ENCODE data around the gene TNIP1.
A peak's percentile ranks its signal among the peaks of the same experiment; 100 is the strongest.

Gene TNIP1

GRCh38 chr5:151106043-151106442 is 25.2 kb upstream of the TNIP1 start:
- no peak for DNase-seq (ENCODE audit: low read depth in 2 of 2, low spot score in 1 of 2)

GRCh38 chr5:151105561-151105960 is 24.7 kb upstream of the TNIP1 start:
- no peak for DNase-seq (ENCODE audit: low read depth in 2 of 2, low spot score in 1 of 2)

GRCh38 chr5:151104795-151105194 is 24.0 kb upstream of the TNIP1 start:
- DNase-seq (ENCODE audit: low read depth in 2 of 2, low spot score in 1 of 2): no peak

- no peak for DNase-seq (ENCODE audit: low read depth in 2 of 2, low spot score in 1 of 2)
Measured at GRCh38 chr5:151101746-151102145, 20.9 kb upstream of the TNIP1 start.

DNA sequence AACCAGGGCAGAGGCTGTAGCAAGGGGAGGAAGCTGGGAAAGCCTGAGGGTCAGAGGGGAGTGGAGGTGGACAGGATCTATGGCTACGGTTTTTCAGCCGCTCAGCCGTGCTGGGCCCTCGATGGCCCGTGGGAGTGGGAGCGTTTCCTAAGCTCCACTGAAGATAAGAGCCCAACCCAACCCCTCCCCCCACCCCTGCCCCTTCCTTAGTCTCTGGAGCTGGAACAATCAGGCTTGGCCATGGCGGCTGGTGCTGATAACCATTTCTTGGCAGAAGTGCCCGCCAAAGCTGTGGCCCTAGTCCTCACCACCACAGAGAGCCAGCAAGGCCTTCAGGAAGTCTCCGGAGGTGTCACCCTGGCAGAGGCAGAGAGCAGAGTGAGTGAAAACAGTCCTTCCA is 20.3 kb upstream of the TNIP1 start:
- DNase-seq (ENCODE audit: low read depth in 2 of 2, low spot score in 1 of 2): no peak

GRCh38 chr5:151100681-151101080 is 19.8 kb upstream of the TNIP1 start:
- DNase-seq (ENCODE audit: low read depth in 2 of 2, low spot score in 1 of 2): no peak

- no peak for DNase-seq (ENCODE audit: low read depth in 2 of 2, low spot score in 1 of 2)
Measured at GRCh38 chr5:151098768-151099121, 17.9 kb upstream of the TNIP1 start.

GRCh38 chr5:151097820-151098767 is 17.3 kb upstream of the TNIP1 start:
- no peak for DNase-seq (ENCODE audit: low read depth in 2 of 2, low spot score in 1 of 2)

DNA sequence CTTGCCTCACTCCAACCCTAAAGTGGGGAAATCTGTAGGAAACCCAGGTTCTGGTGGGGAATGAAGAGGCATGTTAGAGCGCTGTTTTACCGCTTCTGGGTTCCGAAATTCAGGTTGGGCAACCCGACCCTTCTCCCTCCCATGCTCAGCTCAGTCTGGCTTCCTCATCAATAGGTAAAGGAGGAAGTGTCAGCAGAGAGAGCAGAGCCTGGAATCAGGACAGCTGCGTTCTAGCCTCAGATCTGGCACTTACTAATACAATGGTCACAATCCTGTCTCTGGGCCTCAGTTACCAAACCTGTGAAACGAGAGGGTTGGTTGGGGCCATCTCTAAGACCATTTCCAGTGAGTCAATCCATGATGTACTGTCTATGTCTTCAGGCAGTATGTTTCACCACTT is 16.2 kb upstream of the TNIP1 start:
- no peak for DNase-seq (ENCODE audit: low read depth in 2 of 2, low spot score in 1 of 2)

DNA sequence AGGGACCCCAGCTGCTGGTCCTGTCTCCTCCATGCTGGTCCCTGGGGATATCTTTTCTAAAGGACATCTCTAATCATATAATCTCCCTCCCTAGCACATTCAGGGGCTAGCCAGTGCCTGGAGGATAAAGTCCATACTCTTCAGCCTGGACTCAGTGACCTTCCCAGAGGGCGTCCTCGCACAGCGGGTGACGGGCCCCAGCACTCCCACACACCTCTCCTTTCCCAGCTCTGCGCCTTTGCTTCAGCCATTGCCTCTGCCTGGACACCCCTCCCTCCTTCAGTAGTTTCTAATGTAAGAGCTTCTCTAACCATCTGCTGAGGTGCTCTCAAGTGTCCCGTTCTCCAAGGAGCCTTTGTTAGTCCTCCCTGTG is 15.2 kb upstream of the TNIP1 start:
- no peak for DNase-seq (ENCODE audit: low read depth in 2 of 2, low spot score in 1 of 2)

DNA sequence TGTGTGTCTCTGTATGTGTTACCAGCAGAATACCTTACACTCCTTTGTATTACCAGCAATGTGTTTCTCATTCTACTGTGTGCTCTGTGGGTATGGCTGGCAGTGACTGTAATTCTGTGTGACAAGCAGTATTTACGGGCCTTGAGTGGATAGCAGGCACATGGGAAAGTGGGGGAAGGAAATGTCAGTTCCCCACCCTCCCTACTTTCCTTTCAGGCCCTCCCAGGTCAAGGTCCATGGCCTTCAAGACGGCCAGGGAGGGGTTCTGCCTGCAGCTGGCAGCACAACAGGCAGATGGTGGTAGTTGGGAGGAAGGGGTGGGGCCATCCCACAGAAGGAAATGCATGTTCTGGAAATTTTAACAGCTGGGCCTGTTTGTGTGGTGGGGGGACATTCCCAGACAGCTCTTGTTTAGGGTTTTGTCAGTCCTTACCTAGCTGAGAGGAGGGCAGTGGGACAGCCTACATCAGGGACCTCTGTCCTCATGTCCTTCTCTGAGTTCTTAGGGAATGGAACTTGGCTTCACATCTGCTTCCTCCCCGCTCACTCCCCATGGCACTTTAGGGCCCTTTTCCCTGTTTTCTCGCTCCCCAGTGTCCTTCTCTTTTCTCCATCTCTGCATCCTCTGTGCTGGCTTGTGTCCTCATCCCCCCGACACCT is 14.6 kb upstream of the TNIP1 start:
- no peak for DNase-seq (ENCODE audit: low read depth in 2 of 2, low spot score in 1 of 2)

GRCh38 chr5:151094852-151095245 is 14.0 kb upstream of the TNIP1 start:
- no peak for DNase-seq (ENCODE audit: low read depth in 2 of 2, low spot score in 1 of 2)

DNA sequence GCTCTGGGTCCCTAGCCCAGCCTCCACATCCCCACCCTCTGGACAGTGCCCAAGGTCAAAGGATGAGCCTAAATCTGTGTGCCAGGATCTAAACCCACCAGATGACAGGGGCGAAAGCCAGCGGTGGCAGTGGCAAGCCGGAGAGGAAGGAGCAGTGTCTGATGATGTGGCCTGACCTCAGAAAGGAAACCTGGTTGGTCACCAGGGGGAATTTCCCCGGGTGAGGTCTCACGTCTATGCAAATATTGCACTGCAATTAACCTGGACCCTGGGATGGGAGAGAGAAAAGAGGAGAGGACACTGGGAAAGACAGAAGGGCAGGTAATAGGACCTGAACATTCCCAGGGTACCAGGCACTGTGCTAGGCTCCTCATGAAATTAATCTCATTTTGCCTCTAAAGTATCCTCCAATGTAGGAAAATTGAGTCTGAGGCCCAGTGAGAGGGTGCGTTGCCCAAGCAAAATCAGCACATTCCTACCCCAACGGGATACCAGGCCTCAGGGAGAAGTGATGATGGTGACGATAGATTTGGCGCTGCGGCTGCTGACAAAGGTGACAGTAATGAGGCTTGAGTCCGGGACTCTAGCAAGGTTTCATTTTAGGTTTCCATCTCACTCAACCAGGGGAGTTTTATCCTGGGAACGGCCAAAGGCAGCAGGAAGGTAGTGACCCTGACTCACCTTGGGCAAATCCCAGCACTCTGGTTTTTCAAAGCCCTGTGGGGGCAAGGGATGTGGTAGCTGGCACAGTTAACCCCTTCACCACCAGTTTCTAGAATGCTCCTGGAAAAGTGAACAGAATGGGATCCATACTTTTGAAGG is 13.4 kb upstream of the TNIP1 start:
- peak in 1 of 2 donors; percentile 29 for DNase-seq (ENCODE audit: low read depth in 2 of 2, low spot score in 1 of 2)

- DNase-seq (ENCODE audit: low read depth in 2 of 2, low spot score in 1 of 2): no peak
Measured at GRCh38 chr5:151093476-151093889, 12.6 kb upstream of the TNIP1 start.

DNA sequence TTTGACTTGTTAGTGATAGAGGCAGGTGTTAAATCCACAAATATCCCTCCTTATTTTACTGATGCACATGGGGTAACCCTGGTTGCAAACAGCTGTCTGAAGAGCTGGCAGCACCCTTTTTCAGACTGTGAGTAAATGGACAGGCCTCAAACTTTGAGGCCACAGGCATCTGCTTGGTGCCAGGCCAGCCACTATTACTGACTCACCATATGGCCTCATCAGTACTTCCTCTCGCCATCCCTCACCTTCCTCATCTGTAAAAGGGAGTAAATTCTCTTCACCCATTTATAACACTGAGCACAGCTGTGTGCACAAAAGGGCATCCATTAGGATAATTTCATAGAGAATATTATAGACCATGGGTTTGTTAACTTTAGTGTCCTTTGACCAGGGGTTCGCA is 11.9 kb upstream of the TNIP1 start:
- DNase-seq (ENCODE audit: low read depth in 2 of 2, low spot score in 1 of 2): no peak

GRCh38 chr5:151089726-151090125 is 8.9 kb upstream of the TNIP1 start:
- DNase-seq (ENCODE audit: low read depth in 2 of 2, low spot score in 1 of 2): no peak

- no peak for DNase-seq (ENCODE audit: low read depth in 2 of 2, low spot score in 1 of 2)
Measured at GRCh38 chr5:151088986-151089385, 8.2 kb upstream of the TNIP1 start.

GRCh38 chr5:151087486-151087885 is 6.7 kb upstream of the TNIP1 start:
- DNase-seq (ENCODE audit: low read depth in 2 of 2, low spot score in 1 of 2): no peak

DNA sequence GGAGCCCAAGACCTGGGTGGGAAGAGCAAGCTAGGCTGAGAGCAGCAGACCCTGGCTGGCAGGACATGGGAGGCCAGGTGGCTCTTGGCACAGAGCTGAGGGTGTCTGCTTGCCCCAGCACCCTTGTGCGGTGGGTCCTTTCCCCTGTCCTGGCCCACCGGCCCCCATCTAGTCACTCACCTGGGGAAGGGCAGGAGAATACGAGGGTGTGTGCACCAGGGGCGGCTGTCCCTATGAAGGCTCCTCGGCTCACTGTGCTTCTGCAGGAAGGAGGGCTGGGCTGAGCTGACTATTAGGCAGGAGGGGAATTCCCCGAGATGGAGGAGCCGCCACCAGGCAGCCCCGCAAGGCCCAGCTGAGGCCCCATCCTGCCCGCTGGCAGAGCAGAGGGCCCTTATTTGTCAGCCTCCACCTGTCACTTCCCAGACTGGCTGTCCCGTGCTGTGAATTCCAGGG is 6.1 kb upstream of the TNIP1 start:
- DNase-seq (ENCODE audit: low read depth in 2 of 2, low spot score in 1 of 2): peak in 1 of 2 donors; percentile 27

DNA sequence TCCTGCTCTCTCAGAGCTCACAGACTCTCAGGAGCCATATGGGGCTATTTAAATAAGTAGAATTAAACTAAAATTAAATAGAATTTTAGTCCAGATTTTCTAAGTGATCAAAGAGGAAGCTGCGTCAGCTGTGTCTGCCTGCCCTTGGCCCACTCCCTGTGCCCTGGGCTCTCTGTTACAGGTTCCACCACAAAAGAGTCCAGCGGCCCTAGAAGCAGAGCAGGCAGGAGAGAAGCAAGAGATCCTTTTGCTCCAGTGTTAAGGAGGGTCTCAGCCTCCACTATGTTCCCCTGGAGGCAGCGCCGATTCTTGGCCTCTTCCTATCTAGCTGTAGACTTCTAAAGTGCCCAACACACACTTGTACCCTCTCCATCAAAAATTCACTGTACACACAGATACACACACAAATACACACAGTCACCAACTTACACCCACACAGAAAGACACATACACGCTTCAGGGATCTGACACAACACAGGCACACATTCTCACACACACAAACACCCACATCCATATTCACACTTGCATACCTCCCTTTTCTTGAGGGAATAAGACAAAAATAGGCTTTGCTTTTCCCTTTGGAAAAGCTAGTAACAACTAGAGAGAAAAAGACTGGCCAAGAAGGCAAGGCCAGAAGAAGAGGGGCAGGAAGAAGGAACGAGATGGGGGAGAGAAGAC is 5.5 kb upstream of the TNIP1 start:
- no peak for DNase-seq (ENCODE audit: low read depth in 2 of 2, low spot score in 1 of 2)

- no peak for DNase-seq (ENCODE audit: low read depth in 2 of 2, low spot score in 1 of 2)
Measured at GRCh38 chr5:151085517-151086041, 4.7 kb upstream of the TNIP1 start.
